Activated CD8-positive, alpha-beta T cell treated with anti-CD3 and anti-CD28 coated beads for 36 hours (primary cell): ENCODE results near the gene AACS. TPM values are rescaled to one million over a fixed set of nuclear protein-coding genes. Genes with fewer than 3 reads are reported as not detected.
"Not testable (repeated sequence)": the region's sequence is repeated elsewhere in the genome, so short reads cannot be mapped to it uniquely, and the experiment has no call there.

ENCODE experiments used
- ATAC-seq: fragments of 200-7000 bp; cut with Tn5 transposase; one replicate; pipeline ENCODE4 v1.10.0; 2021; ENCODE audit warnings: mild to moderate bottlenecking, moderate library complexity
- CTCF ChIA-PET: fragments of 350-600 bp; sonication (Branson Sonifier 250); formaldehyde crosslinking; loops from one replicate; lab custom pipeline; 2021; ENCODE audit warnings: antibody characterized with exemption; lab: Charles Lee
- POLR2A ChIA-PET: fragments of 350-600 bp; sonication (Branson Sonifier 250); formaldehyde crosslinking; loops from one replicate; lab custom pipeline; 2021; ENCODE audit warnings: antibody characterized with exemption; lab: Charles Lee
- DNase-seq: peaks from one replicate; pipeline ENCODE4 v3.0.0-alpha.2; 2020
- H3K27ac Mint-ChIP-seq: one replicate; pipeline ENCODE4 v1.8.0; 2021; ENCODE audit warnings: mild to moderate bottlenecking, mixed read lengths
- H3K27me3 Mint-ChIP-seq: one replicate; pipeline ENCODE4 v1.8.0; 2021; ENCODE audit warnings: mixed read lengths
- H3K36me3 Mint-ChIP-seq: one replicate; pipeline ENCODE4 v1.8.0; 2021; ENCODE audit warnings: low read depth, mixed read lengths
- H3K4me1 Mint-ChIP-seq: one replicate; pipeline ENCODE4 v1.8.0; 2021; ENCODE audit warnings: low read depth, mixed read lengths
- H3K4me3 Mint-ChIP-seq: one replicate; pipeline ENCODE4 v1.8.0; 2021; ENCODE audit warnings: mild to moderate bottlenecking, moderate library complexity, mixed read lengths
- H3K9me3 Mint-ChIP-seq: one replicate; pipeline ENCODE4 v1.8.0; 2021; ENCODE audit warnings: mixed read lengths
- intact Hi-C: fragments of 100-400 bp; cut with micrococcal nuclease; formaldehyde crosslinking; loops from one replicate; pipeline ENCODE4 v1.10.0; 2022
- total RNA-seq, 2 experiments: library from RNA; stranded (reverse); gene quantifications; one replicate each; pipeline ENCODE4 v1.2.3, GENCODE V29; 2021
- TF ChIP-seq, protein P1 (sequence below): fragments of 200-600 bp; IDR thresholded peaks from one replicate; pipeline ENCODE4 v1.8.0; 2022; ENCODE audit warnings: antibody characterized with exemption, mild to moderate bottlenecking

Gene AACS
- total RNA-seq, 2 experiments from 2014 or later: 15.7 to 17.6 TPM

DNA sequence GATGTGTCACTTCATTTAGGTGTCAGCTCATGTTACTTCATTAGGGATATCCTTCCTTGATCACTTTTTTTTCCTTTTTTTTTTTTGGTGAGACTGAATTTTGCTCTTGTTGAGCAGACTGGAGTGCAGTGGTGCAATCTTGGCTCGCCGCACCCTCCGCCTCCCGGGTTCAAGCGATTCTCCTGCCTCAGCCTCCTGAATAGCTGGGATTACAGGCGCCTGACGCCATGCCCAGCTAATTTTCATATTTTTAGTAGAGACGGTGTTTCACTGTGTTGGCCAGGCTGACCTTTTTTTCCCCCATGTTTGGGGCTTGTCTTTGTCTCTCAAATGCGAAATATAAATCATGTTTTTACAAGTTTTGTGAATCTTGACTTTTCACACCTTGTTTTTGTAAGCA, 9.6 kb upstream of the AACS start:
- CTCF ChIA-PET: interaction anchor here (1.5 kb wide), 1 partner anchor 9 kb away, joined by 4 read pairs; no protein-coding TSS in a partner anchor

DNA sequence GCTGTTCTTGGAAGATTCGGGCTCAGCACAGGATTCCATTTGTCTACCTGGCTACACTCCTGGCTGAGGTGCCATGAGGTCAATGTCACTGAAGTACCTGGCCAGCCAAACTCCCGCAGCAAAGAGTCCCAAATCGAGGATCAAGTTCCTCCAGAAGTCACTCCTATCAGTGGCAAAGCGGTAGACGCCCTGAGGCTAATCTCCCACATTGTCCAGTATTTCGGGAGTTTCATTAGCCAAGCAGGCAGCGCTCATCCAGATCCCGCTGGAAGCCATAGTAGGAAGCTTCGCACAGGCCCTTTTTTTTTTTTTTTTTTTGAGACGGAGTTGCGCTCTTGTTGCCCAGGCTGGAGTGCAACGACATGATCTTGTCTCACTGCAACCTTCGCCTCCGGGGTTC, 8.9 kb upstream of the AACS start:
- Mint-ChIP-seq H3K27ac (no peak overlapping the region), H3K36me3 (no peaks in the 10 kb centered on the region), H3K4me1 (no peaks in the 10 kb centered on the region), H3K27me3 (no peaks in the 10 kb centered on the region), H3K4me3 (no peak overlapping the region), H3K9me3 (no peaks in the 10 kb centered on the region)
- ChIA-PET CTCF (interaction anchor here (1.5 kb wide), 1 partner anchor 8 kb away, joined by 4 read pairs; no protein-coding TSS in a partner anchor), POLR2A (no interaction called here)
- intact Hi-C loops: no loop called here
- ATAC-seq: no peak
- TF ChIP-seq, protein P1, sequence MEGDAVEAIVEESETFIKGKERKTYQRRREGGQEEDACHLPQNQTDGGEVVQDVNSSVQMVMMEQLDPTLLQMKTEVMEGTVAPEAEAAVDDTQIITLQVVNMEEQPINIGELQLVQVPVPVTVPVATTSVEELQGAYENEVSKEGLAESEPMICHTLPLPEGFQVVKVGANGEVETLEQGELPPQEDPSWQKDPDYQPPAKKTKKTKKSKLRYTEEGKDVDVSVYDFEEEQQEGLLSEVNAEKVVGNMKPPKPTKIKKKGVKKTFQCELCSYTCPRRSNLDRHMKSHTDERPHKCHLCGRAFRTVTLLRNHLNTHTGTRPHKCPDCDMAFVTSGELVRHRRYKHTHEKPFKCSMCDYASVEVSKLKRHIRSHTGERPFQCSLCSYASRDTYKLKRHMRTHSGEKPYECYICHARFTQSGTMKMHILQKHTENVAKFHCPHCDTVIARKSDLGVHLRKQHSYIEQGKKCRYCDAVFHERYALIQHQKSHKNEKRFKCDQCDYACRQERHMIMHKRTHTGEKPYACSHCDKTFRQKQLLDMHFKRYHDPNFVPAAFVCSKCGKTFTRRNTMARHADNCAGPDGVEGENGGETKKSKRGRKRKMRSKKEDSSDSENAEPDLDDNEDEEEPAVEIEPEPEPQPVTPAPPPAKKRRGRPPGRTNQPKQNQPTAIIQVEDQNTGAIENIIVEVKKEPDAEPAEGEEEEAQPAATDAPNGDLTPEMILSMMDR: no peak
- DNase-seq: no peak

More for the DNA sequence above, 9.6 kb upstream of the AACS start:
- TF ChIP-seq, protein P1: no peak
- Mint-ChIP-seq H3K36me3 (no peaks in the 10 kb centered on the region), H3K27me3 (no peaks in the 10 kb centered on the region), H3K9me3 (no peaks in the 10 kb centered on the region), H3K4me3 (no peak overlapping the region), H3K27ac (no peak overlapping the region), H3K4me1 (no peaks in the 10 kb centered on the region)
- DNase-seq (no peak), ATAC-seq (no peak)
- POLR2A ChIA-PET: no interaction called here
- intact Hi-C loops: no loop called here

DNA sequence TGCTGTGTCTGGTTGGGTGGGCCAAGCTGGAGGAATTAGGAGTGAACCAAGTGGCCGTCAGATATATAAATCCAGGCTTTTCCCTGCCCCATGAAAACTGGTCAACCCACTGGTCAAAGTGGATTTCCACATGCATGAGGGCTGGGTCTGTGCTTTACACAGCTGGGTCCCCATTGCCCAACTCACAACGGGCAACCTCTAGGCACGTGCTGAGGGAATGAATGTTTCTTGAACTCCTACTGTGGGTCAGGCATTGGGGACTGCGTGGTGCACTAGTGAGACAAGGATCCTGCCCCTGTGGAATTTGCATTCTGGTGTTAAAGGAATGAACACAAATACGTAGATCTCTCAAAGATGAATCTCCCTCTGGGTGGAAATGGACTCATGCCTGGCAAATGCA, 7.5 kb upstream of the AACS start:
- TF ChIP-seq, protein P1: no peak
- no peak for ATAC-seq
- no peak overlapping the region for H3K4me3 Mint-ChIP-seq
- H3K27me3 Mint-ChIP-seq: no peaks in the 10 kb centered on the region
- DNase-seq: no peak
- H3K36me3 Mint-ChIP-seq: no peaks in the 10 kb centered on the region
- POLR2A ChIA-PET: interaction anchor here (0.6 kb wide), 1 partner anchor 996 kb away, joined by 3 read pairs; no protein-coding TSS in a partner anchor
- CTCF ChIA-PET: no interaction called here
- H3K9me3 Mint-ChIP-seq: no peaks in the 10 kb centered on the region
- intact Hi-C loops: no loop called here
- no peak overlapping the region for H3K27ac Mint-ChIP-seq
- no peaks in the 10 kb centered on the region for H3K4me1 Mint-ChIP-seq

DNA sequence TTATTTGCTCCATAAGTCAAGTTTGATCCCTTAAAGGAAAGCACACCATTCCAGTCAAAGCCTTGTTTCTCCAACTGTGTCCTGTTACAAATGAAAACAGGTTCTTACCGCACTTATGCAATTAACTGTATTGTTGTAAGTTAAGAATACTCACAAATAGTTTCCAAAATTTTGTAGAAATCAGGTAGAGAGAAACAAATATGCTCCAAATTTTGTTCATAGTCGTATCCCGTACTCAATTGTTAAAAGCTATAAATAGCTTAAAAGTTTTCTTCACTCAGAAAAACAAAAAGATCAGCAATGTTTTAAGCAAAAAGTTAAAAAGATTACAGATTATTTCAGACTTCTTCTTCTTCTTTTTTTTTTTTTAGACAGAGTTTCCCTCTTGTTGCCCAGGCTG, 4.0 kb upstream of the AACS start:
- DNase-seq (no peak), ATAC-seq (no peak)
- H3K27ac Mint-ChIP-seq: no peak overlapping the region
- POLR2A ChIA-PET: no interaction called here
- no peaks in the 10 kb centered on the region for H3K36me3 Mint-ChIP-seq
- TF ChIP-seq, protein P1: no peak
- H3K27me3 Mint-ChIP-seq: no peaks in the 10 kb centered on the region
- no peak overlapping the region for H3K4me3 Mint-ChIP-seq
- intact Hi-C loops: no loop called here
- no peaks in the 10 kb centered on the region for H3K9me3 Mint-ChIP-seq
- CTCF ChIA-PET: no interaction called here
- peaks cover 6% of the 10 kb centered on the region for H3K4me1 Mint-ChIP-seq

DNA sequence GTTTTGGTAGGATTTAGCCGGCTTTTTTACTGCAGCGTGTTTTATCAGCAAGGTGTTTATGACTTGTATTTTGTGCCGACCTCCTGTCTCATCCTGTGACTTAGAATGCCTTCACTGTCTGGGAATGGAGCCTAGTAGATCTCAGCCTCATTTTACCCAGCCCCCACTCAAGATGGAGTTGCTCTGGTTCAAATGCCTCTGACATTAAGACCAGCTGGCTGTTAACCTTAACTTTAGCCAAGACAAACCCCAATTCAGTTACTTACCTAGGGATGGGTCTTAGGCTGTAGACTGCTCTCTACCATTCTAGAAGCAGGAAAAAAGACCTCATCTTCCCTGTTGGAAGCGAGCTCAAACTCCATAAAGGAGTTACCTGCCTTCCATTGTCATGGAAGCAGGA, 1.7 kb upstream of the AACS start:
- H3K4me3 Mint-ChIP-seq, POLR2A ChIA-PET, H3K9me3 Mint-ChIP-seq, ATAC-seq, H3K27ac Mint-ChIP-seq, intact Hi-C loops, DNase-seq, H3K27me3 Mint-ChIP-seq, H3K36me3 Mint-ChIP-seq: not testable (repeated sequence)
- CTCF ChIA-PET: interaction anchor here (1.5 kb wide), 1 partner anchor 14 kb away, joined by 3 read pairs; no protein-coding TSS in a partner anchor
- peaks cover 13% of the 10 kb centered on the region for H3K4me1 Mint-ChIP-seq
